GM18499 (cell line): ENCODE data around the gene CNPY1.
"Not testable (repeated sequence)": the region's sequence is repeated elsewhere in the genome, so short reads cannot be mapped to it uniquely, and the experiment has no call there.

ENCODE experiments used
- ATAC-seq: cut with Tn5 transposase; IDR thresholded peaks from one replicate; pipeline ENCODE4 v1.9.1; 2021; ENCODE audit warnings: moderate number of reproducible peaks; ENCODE audit not compliant: insufficient read depth, unreplicated experiment

Gene CNPY1

DNA sequence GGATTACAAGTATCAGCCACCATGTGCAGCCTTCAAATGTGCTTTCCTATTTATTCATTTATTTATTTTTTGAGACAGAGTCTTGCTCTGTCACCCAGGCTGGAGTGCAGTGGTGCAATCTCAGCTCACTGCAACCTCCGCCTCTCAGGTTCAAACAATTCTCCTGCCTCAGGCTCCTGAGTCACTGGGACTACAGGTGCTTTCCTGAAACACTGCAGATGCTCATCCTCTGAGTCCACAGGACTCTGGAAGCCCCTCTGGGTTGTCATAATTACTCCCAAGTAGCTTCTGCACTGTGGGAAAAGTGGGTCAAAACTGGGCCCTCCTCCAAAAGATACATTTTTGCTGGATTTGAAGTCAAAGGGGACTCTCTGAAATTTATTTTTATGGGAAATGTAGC lies at the start of gene CNPY1:
CNPY1 (minus strand) TSS at position 111 of the 400 bp plus-strand sequence. CDS start 630 bp downstream, outside the sequence.
- ATAC-seq = not testable (repeated sequence)

- ATAC-seq = no peak
These were observed 48.6 kb upstream of the CNPY1 start for GRCh38 chr7:155594961-155595366.

GRCh38 chr7:155594163-155594732 lies 47.9 kb upstream of the CNPY1 start:
- ATAC-seq = no peak

DNA sequence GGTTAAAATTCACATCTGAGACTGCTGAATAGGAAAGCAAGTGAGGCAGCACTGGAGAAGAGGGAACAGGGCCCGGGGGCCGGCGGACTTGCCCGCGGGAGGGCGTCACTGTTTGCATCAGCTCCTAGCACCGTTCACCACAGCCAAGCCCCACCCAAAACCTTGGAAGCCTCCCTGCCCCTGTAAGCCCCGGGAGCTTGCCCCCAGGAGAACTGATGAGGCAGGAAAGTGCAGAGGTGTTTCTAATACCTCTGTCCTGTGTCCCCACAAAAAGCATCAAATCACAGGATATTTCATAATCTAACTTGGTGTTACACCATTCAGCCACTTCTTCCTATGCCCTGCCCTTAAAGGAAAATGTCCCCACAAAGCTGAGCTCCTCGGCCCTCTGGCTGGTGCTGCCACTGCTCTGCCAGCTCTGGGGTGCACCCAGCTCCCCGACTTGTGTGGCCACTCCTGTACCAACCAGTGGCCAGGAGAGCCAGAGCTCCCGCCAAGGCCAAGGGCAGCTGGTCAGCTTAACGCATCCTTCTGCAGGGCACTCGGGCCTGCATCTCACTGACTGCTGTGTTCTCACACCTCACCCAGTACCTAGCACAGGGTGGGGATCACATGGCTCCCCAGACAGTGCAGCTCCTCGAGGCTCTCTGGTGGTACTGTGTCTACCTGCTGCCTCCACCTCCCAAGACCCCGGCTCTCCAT lies 47.3 kb upstream of the CNPY1 start:
- no peak for ATAC-seq

DNA sequence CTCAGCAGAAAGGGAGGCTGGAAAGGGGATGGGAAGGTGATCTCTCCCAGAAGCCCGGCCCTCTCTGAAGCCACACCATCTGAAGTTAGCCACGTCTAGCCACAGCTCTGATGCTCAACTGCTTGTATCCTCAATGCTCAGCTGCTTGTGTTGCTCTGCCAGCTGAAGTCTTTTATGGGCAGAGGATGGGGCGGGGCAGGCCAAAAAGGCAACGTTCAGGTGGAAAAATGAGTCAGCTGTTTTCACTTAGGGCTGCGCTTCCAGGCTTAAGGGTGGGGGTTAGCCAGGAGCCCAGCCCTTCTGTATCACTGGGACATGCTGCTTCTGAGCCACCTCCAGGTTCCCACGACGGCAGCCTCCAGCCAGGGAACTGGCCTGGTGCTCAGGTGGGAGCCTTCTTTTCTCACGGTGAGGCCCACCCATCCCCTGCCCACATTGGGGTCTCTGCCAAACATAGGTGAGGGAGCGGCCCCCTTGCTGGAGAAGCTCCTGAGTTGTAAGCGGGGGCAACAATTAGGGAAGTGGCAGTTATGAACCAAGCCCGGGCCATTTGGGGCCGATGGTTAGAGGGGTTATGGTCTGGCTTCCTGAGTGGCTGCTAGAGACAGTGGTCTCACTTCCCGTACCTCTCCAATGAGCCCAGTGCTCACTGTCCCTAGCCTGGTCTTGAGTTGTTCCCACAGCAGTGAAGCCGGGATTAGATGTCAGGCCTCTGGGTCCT lies 44.9 kb upstream of the CNPY1 start:
- no peak for ATAC-seq

DNA sequence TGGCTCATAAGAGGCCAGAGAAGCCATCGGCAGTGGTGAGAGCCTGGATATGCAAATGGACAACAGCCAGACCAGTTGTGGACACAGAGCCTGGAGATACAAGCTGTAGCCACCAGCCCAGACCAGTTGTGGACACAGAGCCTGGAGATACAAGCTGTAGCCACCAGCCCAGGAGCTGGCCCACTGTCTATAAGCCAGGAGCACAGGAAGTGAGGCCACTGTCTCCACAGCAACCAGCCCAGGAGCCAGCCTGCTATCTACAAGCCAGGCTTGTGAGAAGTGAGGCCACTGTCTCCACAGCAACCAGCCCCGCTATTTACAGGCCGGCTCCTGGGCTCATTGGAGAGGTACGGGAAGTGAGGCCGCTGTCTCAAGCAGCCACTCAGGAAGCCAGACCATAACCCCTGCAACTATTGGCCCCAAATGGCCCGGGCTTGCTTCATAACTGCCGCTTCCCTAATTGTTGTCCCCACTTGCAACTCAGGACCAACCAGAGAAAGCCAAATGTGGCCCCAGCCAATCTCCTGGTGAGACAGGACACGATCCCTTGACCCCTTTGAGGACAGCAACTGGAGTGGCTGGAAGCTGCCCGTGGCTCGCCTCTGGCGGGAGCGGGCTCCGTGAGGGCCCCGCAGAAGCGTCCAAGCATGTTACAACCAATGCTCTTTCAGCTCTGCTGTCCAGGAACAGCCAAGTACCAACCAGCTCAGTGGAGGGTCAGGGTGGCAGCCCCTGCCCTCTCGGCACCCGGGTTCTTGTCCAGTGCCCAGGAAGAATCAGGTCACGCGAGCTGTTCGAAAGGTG lies 44.1 kb upstream of the CNPY1 start:
- ATAC-seq = no peak

DNA sequence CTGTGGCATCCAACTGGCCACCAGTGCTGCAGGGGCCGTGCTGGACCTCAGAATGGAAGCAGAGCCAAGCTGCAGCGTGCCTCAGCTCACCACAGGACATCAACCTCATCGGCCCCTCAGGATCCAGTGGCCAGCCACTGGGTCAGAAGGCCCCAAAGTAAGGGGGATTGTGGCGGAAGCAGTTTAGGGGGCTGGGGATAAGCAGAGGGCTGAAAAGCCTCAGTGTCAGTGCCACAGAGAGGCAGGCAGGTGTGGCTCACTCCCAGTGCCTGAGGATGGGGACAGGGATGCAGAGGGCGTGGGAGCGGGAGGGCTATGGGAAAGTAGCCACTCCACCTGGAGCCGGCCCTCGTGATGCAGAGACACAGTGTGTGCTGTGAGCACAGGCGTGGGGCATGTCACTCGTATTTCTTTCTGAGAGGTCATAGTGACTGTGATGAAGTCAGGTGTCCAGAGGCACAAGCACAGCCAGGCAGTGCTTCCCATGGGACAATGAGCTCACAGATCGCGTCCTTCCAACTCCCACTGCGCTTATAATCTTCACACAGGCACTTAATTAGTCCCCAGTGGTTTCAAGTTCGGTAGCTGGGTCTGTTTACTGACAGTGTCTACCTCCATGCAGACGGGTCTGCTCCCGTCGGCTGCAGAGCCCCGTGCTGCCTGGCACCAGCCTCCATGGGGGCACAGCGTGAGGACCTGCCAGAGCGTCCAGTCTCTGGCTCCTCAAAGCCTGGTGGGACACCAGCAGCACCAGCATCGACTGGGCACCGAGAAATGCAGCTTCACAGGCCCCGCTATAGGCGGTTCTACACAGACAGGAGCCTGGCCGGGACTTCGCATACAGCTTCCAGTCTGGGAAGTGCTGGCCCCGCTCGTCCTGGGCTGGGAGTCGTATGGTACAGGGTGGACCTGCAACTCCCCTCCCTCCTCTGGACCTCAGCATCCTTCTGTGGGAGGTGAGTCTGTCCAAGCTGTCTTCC lies 42.9 kb upstream of the CNPY1 start:
- no peak for ATAC-seq

GRCh38 chr7:155588468-155588998 lies 42.2 kb upstream of the CNPY1 start:
- ATAC-seq = no peak

- no peak for ATAC-seq
These were observed 41.1 kb upstream of the CNPY1 start for GRCh38 chr7:155587486-155587885.

GRCh38 chr7:155586843-155587440 lies 40.6 kb upstream of the CNPY1 start:
- no peak for ATAC-seq

GRCh38 chr7:155585951-155586350 lies 39.6 kb upstream of the CNPY1 start:
- no peak for ATAC-seq

- ATAC-seq = no peak
These were observed 39.2 kb upstream of the CNPY1 start for GRCh38 chr7:155585532-155585895.

DNA sequence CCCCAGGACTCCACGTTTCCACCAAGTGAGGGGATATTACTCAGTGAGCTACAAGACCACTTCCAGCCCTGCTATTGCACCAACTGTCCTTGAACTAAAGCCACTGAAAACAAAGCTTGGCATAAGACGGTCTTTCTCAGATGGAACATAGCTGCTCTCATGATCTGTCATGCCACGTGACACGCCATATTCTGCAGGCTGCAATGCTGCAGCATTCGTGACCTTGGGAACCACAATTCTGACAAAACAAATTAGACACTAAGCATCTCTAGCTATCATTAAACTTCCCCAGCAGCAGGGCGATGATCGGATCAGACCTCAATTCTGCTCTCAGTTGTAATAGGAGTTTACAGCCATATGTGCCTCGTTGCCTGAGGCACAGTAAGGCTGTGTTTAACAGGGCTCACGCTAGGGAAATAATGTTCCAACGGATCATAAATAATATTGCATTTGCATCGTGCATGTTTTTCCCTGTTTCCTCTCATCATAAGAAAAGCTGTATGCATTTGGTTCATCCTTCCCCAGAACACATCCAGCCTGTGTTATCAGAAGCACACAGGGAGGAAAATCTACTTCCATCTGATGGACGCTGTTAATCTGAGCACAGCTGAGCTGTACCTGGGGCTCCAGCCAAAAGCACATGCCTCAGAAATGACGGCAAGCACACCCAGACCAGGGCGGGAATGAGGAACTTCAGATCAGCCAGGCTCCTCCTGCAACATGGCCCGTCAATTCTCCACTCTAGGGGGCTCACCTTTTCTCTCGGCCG lies 38.6 kb upstream of the CNPY1 start:
- no peak for ATAC-seq

DNA sequence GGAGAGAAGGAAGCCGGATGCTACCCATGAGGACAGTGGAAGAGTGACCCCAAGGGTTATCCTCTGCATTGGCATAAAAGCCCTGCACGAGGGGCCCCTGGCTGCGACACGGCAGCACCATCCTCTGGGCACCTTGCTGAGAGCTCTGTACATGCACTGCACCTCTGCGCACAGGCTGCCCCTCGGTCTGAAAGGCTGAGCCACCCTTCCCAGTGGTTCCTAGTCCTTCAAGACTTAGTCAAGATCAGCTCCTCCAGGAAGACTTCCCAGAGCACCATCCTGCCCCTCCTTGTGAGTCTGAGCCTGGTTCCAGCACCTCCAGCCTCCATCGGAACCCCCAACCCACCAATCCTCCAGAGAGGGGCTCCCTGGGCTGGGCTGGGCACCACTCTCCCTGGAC lies 37.9 kb upstream of the CNPY1 start:
- no peak for ATAC-seq

DNA sequence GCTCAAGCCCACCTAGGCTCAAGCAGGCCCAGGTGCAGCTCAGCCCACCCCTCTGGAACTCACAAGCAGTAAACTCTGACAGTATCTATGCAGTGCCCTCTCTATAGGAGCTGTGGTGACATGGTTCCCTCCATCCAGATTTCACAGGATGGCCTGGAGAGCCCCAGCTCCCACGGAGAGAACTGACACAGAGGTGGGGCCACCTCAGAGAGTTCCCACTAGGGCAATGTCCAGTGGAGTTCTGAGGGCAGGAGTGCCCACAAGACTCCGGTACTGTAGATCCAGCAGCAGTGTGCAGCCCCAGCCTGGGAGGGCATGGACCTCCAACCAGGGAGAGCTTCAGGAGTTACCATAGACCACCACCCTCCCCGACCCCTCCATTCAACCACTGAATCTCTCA lies 37.3 kb upstream of the CNPY1 start:
- no peak for ATAC-seq

DNA sequence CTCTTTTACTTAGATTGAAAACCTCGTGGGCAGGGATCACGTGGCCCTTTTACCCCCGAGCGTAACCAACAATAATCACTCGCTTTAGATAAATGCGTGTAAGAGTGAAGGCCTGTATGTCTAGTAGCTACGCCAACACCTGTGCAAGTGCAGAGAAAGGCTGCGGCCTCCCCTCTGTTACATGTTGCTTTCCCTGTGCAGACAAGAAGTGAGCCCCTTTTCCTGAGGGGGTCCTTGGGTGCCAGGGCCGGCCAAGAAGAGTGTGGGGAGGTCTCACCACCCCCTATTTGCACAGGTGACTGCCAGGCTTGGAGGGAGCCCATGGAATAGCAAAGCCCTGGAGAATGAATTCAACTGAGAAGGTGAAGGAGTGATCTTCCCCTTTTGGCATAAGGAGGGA lies 35.6 kb upstream of the CNPY1 start:
- ATAC-seq = no peak

- ATAC-seq = no peak
These were observed 34.9 kb upstream of the CNPY1 start for GRCh38 chr7:155581107-155581830.

GRCh38 chr7:155580367-155580766 lies 34.0 kb upstream of the CNPY1 start:
- ATAC-seq = no peak
